ENCODE measurements around the gene ADAMTS13.

ADAMTS13 gene

GRCh38 chr9:133492061-133493021, 70.2 kb downstream of the ADAMTS13 start:
- no peak for DNase-seq

DNA sequence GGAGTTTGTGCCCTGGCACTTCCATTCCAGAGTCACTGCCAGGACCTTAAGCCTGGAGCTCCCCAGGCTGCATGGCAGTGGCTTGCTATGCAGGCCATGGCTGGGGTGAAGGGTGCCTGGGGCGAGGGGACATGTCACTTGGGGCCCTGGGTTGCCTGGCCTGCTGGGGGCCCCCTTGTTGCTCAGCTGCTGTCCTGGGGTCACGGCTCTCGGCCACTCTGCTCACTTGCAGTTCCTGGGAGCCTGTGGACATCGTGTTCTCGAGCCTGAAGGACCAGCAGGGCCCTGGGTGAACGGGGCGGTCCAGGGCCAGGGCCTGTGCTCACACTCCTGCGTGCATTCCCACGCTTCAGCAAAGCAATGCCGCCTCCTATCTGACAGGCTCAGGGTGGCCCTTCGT, 71.3 kb downstream of the ADAMTS13 start:
- DNase-seq: no peak

DNA sequence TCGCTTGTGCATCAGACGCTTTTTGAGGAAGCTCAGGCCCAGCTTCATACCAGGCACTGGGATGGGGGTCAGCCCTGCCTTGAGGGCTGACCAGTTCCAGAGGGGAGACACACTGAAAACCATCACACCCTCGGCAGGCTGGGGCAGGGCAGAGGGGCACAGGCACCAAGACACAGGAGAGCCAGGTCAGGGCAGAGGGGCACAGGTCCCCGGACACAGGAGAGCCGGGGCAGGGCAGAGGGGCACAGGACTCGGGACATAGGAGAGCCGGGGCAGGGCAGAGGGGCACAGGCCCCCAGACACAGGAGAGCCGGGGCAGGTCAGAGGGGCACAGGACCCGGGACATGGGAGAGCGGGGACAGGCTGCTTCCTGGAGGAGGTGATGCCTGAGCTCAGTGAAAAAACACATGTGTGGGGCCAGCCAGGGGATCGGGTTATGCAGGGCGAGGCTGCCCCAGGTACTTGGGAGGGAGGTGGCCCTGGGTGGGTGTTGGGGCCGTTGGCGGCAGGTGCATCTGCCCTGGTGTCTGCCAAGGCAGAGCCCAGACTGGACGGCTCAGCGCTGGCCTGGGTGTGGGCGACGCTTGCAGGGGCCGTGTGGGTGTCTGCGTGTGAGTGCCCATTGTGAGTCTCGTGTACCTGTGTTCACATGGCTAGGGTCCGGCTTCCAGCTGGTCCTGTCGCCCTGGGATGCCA, 71.8 kb downstream of the ADAMTS13 start:
- no peak for DNase-seq

- DNase-seq: no peak
Measured at GRCh38 chr9:133494636-133495326, 72.6 kb downstream of the ADAMTS13 start.

DNA sequence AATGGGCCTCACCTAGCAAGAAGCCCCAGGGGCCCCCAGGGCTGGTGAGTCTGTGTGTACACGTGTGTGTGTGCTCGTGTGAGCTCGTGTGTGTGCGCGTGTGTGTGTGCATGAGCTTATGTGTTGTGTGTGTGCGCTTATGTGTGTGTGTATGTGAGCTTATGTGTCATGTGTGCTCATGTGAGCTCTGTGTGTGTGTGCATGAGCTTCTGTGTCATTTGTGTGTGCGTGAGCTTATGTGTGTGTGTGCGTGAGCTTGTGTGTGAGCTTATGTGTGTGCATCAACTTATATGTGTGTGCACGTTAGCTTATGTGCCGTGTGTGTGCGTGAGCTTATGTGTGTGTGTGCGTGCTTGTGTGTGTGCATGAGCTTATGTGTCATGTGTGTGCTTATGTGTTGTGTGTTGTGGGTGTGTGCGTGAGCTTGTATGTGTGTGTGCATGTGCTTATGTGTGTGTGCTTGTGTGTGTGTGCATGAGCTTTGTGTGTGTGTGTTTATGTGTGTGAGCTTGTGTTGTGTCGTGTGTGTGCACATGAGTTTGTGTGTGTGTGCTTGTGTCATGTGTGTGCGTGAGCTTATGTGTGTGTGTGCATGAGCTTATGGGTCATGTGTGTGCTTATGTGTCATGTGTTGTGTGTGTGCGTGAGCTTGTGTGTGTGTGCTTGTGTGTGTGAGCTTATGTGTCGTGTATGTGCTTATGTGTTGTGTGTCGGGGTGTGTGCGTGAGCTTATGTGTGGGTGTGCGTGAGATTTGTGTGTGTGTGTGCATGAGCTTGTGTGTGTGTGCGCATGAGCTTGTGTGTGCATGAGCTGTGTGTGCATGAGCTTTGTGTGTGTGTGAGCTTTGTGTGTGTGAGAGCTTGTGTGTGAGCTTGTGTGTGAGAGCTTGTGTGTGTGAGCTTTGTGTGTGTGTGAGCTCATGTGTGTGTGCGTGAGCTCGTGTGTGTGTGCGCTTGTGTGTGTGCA, 73.4 kb downstream of the ADAMTS13 start:
- DNase-seq: no peak

- DNase-seq: no peak
Measured at GRCh38 chr9:133496861-133497842, 75.0 kb downstream of the ADAMTS13 start.

DNA sequence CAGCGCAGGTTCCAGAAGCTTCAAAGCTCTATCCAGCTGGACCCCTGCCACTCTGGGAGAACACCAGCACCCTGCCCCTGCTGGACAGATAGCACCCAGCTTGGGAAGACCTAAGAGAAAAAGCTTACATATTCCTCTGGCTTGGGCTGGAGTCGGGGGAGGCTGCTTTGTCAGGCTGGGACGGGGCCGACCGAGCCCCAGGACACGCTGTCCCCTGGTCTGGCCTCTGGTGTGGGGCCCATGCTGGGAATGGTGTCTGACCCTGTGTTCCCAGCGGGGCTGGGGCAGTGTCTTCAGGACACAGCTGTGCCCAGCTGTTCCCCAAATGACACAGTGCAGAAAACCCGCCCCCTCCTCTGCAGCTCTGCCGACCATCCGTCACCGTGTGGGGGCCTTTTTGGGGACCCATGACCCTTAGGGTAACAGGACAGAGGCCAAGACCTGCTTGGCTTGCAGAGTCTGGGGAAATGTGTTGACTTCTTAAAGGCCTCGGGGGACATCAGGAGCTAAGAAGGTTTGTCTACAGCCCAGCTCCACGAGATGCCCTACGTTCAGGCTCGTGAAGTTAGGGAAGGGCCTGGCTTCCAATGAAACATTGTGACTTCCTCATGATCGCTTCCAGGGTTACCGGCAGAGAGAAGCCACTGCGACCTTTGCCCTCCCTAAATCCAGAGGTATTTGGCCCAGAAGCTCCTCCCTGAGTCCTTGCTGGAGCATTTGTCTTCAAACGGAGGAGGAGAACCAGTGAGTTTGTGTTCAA, 77.1 kb downstream of the ADAMTS13 start:
- DNase-seq: no peak

GRCh38 chr9:133499892-133500270, 77.7 kb downstream of the ADAMTS13 start:
- no peak for DNase-seq

GRCh38 chr9:133502112-133502511, 79.9 kb downstream of the ADAMTS13 start:
- no peak for DNase-seq

DNA sequence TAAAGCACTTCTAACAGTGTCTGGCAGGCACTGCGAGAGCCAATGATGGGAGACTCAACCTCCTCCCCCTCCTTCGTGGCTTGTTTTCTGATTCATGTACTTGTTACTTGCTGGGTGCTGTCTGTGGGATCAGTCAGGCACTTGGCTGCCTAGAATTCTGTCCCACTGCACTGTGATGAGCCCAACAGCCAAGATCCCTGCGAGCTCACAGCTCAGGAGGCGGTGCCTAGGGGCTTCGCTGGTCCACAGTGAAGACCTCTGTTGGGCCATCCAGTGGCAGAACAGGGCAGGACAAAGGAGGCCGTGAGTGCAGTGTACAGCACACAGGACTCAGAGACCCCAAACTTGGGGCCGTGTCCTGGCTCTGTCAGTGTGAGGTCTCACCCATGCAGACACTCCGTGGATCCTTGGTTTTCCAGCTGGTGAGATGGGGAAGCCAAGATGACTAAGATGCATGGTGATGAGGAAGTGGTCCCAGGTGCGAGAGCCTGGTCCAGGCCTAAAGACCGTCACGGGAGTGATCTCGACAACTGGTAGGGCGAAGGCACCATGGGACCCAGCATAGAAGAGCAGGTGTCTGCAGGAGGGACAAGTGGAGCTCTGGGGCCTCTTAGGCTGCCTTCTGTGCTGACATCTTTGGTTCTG, 83.1 kb downstream of the ADAMTS13 start:
- no peak for DNase-seq

- DNase-seq: no peak
Measured at GRCh38 chr9:133505901-133506652, 83.9 kb downstream of the ADAMTS13 start.

DNA sequence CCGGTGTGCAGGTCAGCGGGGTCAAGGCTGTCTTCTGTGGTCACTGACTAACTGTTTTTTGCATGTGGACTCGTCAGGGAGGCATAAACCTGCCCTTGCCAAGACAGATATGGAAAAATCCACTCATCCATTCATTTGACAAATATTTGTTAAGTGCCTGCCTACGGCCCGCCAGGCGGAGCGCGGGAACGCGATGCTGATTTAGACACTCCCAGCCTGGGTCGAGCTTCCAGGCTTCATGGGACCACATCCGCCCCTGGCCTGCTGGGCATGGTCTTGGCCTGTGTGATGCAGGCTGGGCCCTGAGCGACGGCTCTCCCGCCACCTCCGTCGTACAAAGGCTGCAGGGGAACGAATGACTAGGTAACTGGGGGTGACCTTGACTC, 84.5 kb downstream of the ADAMTS13 start:
- DNase-seq: no peak

- DNase-seq: no peak
Measured at GRCh38 chr9:133507246-133507965, 85.2 kb downstream of the ADAMTS13 start.

- DNase-seq: no peak
Measured at GRCh38 chr9:133508046-133508445, 85.9 kb downstream of the ADAMTS13 start.

All from NCI-H82 (cell line).